ENCODE data around the gene GRPEL1. TPM values are rescaled to one million over a fixed set of nuclear protein-coding genes. Genes with fewer than 3 reads are reported as not detected.

The GRPEL1 gene
- total and polyA plus RNA-seq, 2 of the 4 experiments (the other 2 are of a cell fraction), result 33.0 to 33.9 TPM

- Histone ChIP-seq H4K91ac (ENCODE audit: insufficient read depth, low read depth, low read length) (no peak overlapping the region), H3K4me2 (ENCODE audit: low read depth, low read length) (no peak overlapping the region), H3K23ac (ENCODE audit: low read depth, low read length) (no peak overlapping the region), H3K18ac (ENCODE audit: low read depth, low read length) (no peak overlapping the region), H3K79me1 (ENCODE audit: low read depth in 1 of 2, low read length in 2 of 2) (peaks cover 25 to 60% of the 10 kb centered on the region in 2 experiments), H3K27me3 (ENCODE audit: control insufficient read depth, insufficient read depth, low read length) (no peaks in the 10 kb centered on the region), H3K36me3 (ENCODE audit: control insufficient read depth, insufficient read depth, low read length) (peaks cover 44% of the 10 kb centered on the region), H4K8ac (ENCODE audit: low read depth in 2 of 2, low read length in 2 of 2) (no peak overlapping the region), H3K9me3 (ENCODE audit: control insufficient read depth, insufficient read depth, low read length) (no peaks in the 10 kb centered on the region), H2BK15ac (ENCODE audit: low read depth, low read length) (no peak overlapping the region), H2AK9ac (replicated peaks; ENCODE audit: low read depth, low read length, poor library complexity) (no peak overlapping the region), H3K14ac (replicated peaks; ENCODE audit: low read depth, low read length) (no peak overlapping the region), H3K27ac (ENCODE audit: insufficient read depth, low read length) (no peak overlapping the region), H3K4ac (ENCODE audit: low read depth, low read length) (no peak overlapping the region), H3K4me1 (ENCODE audit: control insufficient read depth, insufficient read depth, low read length) (peaks cover 8% of the 10 kb centered on the region), H3K4me3 (ENCODE audit: insufficient read depth, low read depth, low read length) (no peak overlapping the region), H3K56ac (ENCODE audit: extremely low read depth, insufficient read depth, low read length) (no peak overlapping the region), H2AK5ac (ENCODE audit: low read depth, low read length) (no peak overlapping the region), H4K20me1 (ENCODE audit: insufficient read depth, low read length) (no peaks in the 10 kb centered on the region), H2BK5ac (ENCODE audit: low read depth, low read length, poor library complexity, severe bottlenecking) (no peak overlapping the region), H2BK20ac (ENCODE audit: low read depth, low read length) (no peak overlapping the region), H4K5ac (ENCODE audit: low read depth, low read length) (no peak overlapping the region), H3K9ac (ENCODE audit: low read depth, low read length) (no peak overlapping the region), H2AFZ (replicated peaks; ENCODE audit: low read length, poor library complexity) (no peak overlapping the region), H2BK120ac (ENCODE audit: low read depth, low read length) (no peak overlapping the region), H3K9me1 (ENCODE audit: insufficient read depth, low read length) (peaks cover 23% of the 10 kb centered on the region)
- intact Hi-C loops (cut with micrococcal nuclease), result no loop called here
- no TSS peak for BruUV-seq (replicated peaks)
- CTCF ChIA-PET, result no interaction called here
- dilution Hi-C loops (cut with HindIII; ENCODE audit: low sequenced_read_pairs, unreplicated experiment), result no loop called here
- TF ChIP-seq SMC3 (IDR thresholded peaks at IDR 0.05; ENCODE audit: low read depth, low read length) (no peak), ELK1 (IDR thresholded peaks at IDR 0.05; ENCODE audit: borderline replicate concordance, low read depth, low read length) (no peak), NFE2L2 (IDR thresholded peaks at IDR 0.05; ENCODE audit: low read depth, low read length) (no peak), RCOR1 (IDR thresholded peaks at IDR 0.05; ENCODE audit: insufficient replicate concordance, low read length) (no peak), CHD1 (IDR thresholded peaks at IDR 0.05; ENCODE audit: low read depth, low read length) (no peak), BHLHE40 (IDR thresholded peaks at IDR 0.05; ENCODE audit: low read depth, low read length) (no peak), MAFK (IDR thresholded peaks at IDR 0.05; ENCODE audit: low read depth, low read length) (no peak), CTCF (conservative IDR thresholded peaks at IDR 0.05; ENCODE audit: low read depth, low read length) (no peak), USF2 (IDR thresholded peaks at IDR 0.05; ENCODE audit: low read depth, low read length) (no peak), MXI1 (IDR thresholded peaks at IDR 0.05; ENCODE audit: borderline replicate concordance, low read depth, low read length) (no peak), CEBPB (IDR thresholded peaks at IDR 0.05; ENCODE audit: low read depth, low read length) (no peak), FOS (IDR thresholded peaks at IDR 0.05; ENCODE audit: low read depth, low read length) (no peak), RFX5 (IDR thresholded peaks at IDR 0.05; ENCODE audit: low read depth, low read length) (no peak), RAD21 (IDR thresholded peaks at IDR 0.05; ENCODE audit: low read length) (no peak), POLR2A (IDR thresholded peaks at IDR 0.05; ENCODE audit: low read depth, low read length) (no peak), MAZ (IDR thresholded peaks at IDR 0.05; ENCODE audit: borderline replicate concordance, low read depth, low read length) (no peak)
- no peak for DNase-seq
- no peak for ATAC-seq (ENCODE audit: low read depth)
- in situ Hi-C loops (cut with MboI; ENCODE audit: low sequenced_read_pairs), result no loop called here
- POLR2A ChIA-PET (ENCODE audit: unreplicated experiment), result no interaction called here
- 100% methylated on average over 2 of the region's 10 CpGs; no CpG with 5 or more reads in 1 of the 2 experiments for WGBS, 2 experiments (ENCODE audit: extremely low coverage in 2 of 2, insufficient read length in 1 of 2)
These were observed 48.5 kb downstream of the GRPEL1 start for GRCh38 chr4:7019367-7019766.

All from IMR-90 (cell line).